HepG2 (cell line): ENCODE measurements around the gene TIMP3. TPM values are rescaled to one million over a fixed set of nuclear protein-coding genes. Genes with fewer than 3 reads are reported as not detected.
A peak's percentile ranks its signal among the peaks of the same experiment; 100 is the strongest.

Experiments used
- ATAC-seq: fragments of 200-7000 bp; cut with Tn5 transposase; 3 replicates; pipeline ENCODE4 v1.9.1; 2020; ENCODE audit warnings: mild to moderate bottlenecking, moderate library complexity
- BruUV-seq: library from RNA; stranded (reverse); fragments of 400-500 nt; replicated peaks from 2 replicates; lab custom pipeline; 2021; lab: Mats Ljungman, UMichigan
- CTCF ChIA-PET: fragments of 300-600 bp; formaldehyde crosslinking; extraction: SDS; loops from one replicate; lab custom pipeline; 2021; ENCODE audit warnings: low total read pairs, inconsistent platforms, low intra/inter-chr PET ratio; lab: Yijun Ruan, JAX
- POLR2A ChIA-PET: fragments of 350-600 bp; sonication (Branson Sonifier 250); formaldehyde crosslinking; loops from one replicate; lab custom pipeline; 2020; ENCODE audit warnings: antibody characterized with exemption, inconsistent platforms; lab: Yijun Ruan, JAX
- DNase-seq: peaks from one replicate; pipeline ENCODE4 v3.0.0-alpha.2; 2015; ENCODE audit warnings: low spot score
- FAIRE-seq: peaks from 3 replicates; lab custom pipeline; 2011; peaks lifted over from hg19 to GRCh38; lab: Jason Lieb, UNC
- H2AFZ ChIP-seq: one replicate; pipeline ENCODE4 v1.6.1; 2011; ENCODE audit warnings: low read length, inconsistent platforms
- H3K27ac ChIP-seq: fragments of 300-600 bp; 3 replicates; pipeline ENCODE4 v1.8.0; 2011; ENCODE audit warnings: mixed run types, mild to moderate bottlenecking, mixed read lengths, low read length, inconsistent platforms; ENCODE audit not compliant: insufficient read depth; ENCODE audit errors: extremely low read length
- H3K27me3 ChIP-seq, 2 experiments: fragments of 200-600 bp in 1 of 2; 2 replicates in 1 of 2; 3 replicates in 1 of 2; pipeline versions ENCODE4 v1.6.0 to v1.8.0; 2011; ENCODE audit warnings: low read length in 2 of 2, mild to moderate bottlenecking in 2 of 2, moderate library complexity in 2 of 2, inconsistent platforms in 1 of 2; ENCODE audit not compliant: insufficient read depth in 2 of 2, control insufficient read depth in 1 of 2
- H3K36me3 ChIP-seq, 2 experiments: fragments of 200-600 bp in 1 of 2; replicated peaks in 1 of 2; 2 replicates in 1 of 2; 3 replicates in 1 of 2; pipeline versions ENCODE4 v1.5.1 to v1.8.0; 2011; ENCODE audit warnings: low read length in 2 of 2, inconsistent platforms in 1 of 2; ENCODE audit not compliant: insufficient read depth in 2 of 2, control insufficient read depth in 1 of 2
- H3K4me1 ChIP-seq: 2 replicates; pipeline ENCODE4 v1.5.1; 2012; ENCODE audit warnings: low read length, inconsistent platforms; ENCODE audit not compliant: insufficient read depth
- H3K4me2 ChIP-seq: 2 replicates; pipeline ENCODE4 v1.6.0; 2011; ENCODE audit warnings: low read depth, low read length, inconsistent platforms
- H3K4me3 ChIP-seq, 3 experiments: fragments of 200-600 bp in 1 of 3; sonication (generic), shearing (Covaris generic) in 1 of 3; replicated peaks in 1 of 3; 2 replicates each; pipeline ENCODE4 v1.5.1; 2011 to 2016; ENCODE audit warnings: low read length in 3 of 3, inconsistent platforms in 2 of 3, low read depth in 2 of 3, mild to moderate bottlenecking in 2 of 3, control low read depth in 1 of 3, mixed read lengths in 1 of 3; ENCODE audit not compliant: insufficient read depth in 1 of 3
- H3K79me2 ChIP-seq: one replicate; pipeline ENCODE4 v1.6.1; 2011; ENCODE audit warnings: low read length, inconsistent platforms; ENCODE audit not compliant: insufficient read depth
- H3K9ac ChIP-seq: 2 replicates; pipeline ENCODE4 v1.6.0; 2011; ENCODE audit warnings: mild to moderate bottlenecking, low read depth, low read length, inconsistent platforms; ENCODE audit not compliant: insufficient read depth
- H3K9me3 ChIP-seq: 2 replicates; pipeline ENCODE4 v1.5.1; 2012; ENCODE audit warnings: mild to moderate bottlenecking, low read length
- H4K20me1 ChIP-seq: 2 replicates; pipeline ENCODE4 v1.6.0; 2011; ENCODE audit warnings: inconsistent platforms, mild to moderate bottlenecking, low read length, moderate library complexity; ENCODE audit not compliant: insufficient read depth
- ATF4 ChIP-seq, 2 experiments: fragments of 450-650 bp in 1 of 2; sonication (generic) in 1 of 2; formaldehyde crosslinking; IDR thresholded peaks; 2 replicates each; pipeline versions ENCODE4 v1.5.0 to v1.8.0; 2020 to 2022; ENCODE audit warnings: mild to moderate bottlenecking in 1 of 2, missing genetic modification reagents in 1 of 2
- IRF2 ChIP-seq: IDR thresholded peaks from 2 replicates; pipeline ENCODE4 v1.6.1; 2018; ENCODE audit warnings: missing genetic modification reagents, missing compliant biosample characterization
- NFRKB ChIP-seq: fragments of 450-650 bp; IDR thresholded peaks from 2 replicates; pipeline ENCODE4 v1.6.1; 2017
- PCBP1 ChIP-seq: fragments of 200-400 bp; formaldehyde crosslinking; IDR thresholded peaks from 2 replicates; pipeline ENCODE4 v1.6.1; 2017; ENCODE audit warnings: mild to moderate bottlenecking, low read depth, low read length, borderline replicate concordance
- RFX3 ChIP-seq: IDR thresholded peaks from 2 replicates; pipeline ENCODE4 v1.6.1; 2016; ENCODE audit warnings: missing biosample characterization, missing genetic modification reagents
- TMF1 ChIP-seq: sonication (generic); formaldehyde crosslinking; IDR thresholded peaks from 2 replicates; pipeline ENCODE4 v1.8.1; 2022; ENCODE audit warnings: low read depth, missing genetic modification reagents
- ZFYVE20 ChIP-seq: sonication (generic); formaldehyde crosslinking; IDR thresholded peaks from 2 replicates; pipeline ENCODE4 v1.8.0; 2023; ENCODE audit warnings: low read depth, mild to moderate bottlenecking, moderate library complexity, missing genetic modification reagents, borderline replicate concordance
- ZNF124 ChIP-seq: sonication (generic); formaldehyde crosslinking; IDR thresholded peaks from 2 replicates; pipeline ENCODE4 v1.4.0; 2020; ENCODE audit warnings: missing genetic modification reagents
- ZNF574 ChIP-seq: sonication (generic); formaldehyde crosslinking; IDR thresholded peaks from 2 replicates; pipeline ENCODE4 v1.4.0; 2020; ENCODE audit warnings: missing genetic modification reagents
- ZNF773 ChIP-seq: sonication (generic); formaldehyde crosslinking; IDR thresholded peaks from 2 replicates; pipeline ENCODE4 v1.4.0; 2020; ENCODE audit warnings: missing genetic modification reagents, borderline replicate concordance
- WGBS: methylation state at CpG from one replicate; pipeline ENCODE4 v1.1.6; 2017; ENCODE audit warnings: low lambda C conversion rate; 5-methylcytosine and 5-hydroxymethylcytosine counted together
- in situ Hi-C: cut with HindIII; loops from 2 replicates; pipeline ENCODE4 v1.10.0; 2017; ENCODE audit warnings: low pct_unique_long_range_greater_than_20kb; ENCODE audit not compliant: extremely low pct_ligation_motif_present
- intact Hi-C: fragments of 100-400 bp; cut with micrococcal nuclease; formaldehyde crosslinking; loops from one replicate; pipeline ENCODE4 v1.10.0; 2022; ENCODE audit not compliant: unreplicated experiment
- polyA plus RNA-seq, 8 experiments: library from polyadenylated mRNA; depleted of rRNA in 3 of 8; stranded (reverse) in 7 of 8; unstranded in 1 of 8; fragments of >200 nt; fragmentation: Illumina TruSeq in 4 of 8; extraction: Trizol in 4 of 8; gene quantifications; 2 replicates each; pipeline versions ENCODE4 v1.2.1 to v1.2.3, GENCODE V29; 2011 to 2016; ENCODE audit warnings: low read depth in 4 of 8, missing spikeins in 1 of 8, mixed read lengths in 1 of 8; ENCODE audit not compliant: insufficient read depth in 1 of 8
- total RNA-seq, 5 experiments: library from RNA; depleted of rRNA; stranded (reverse); fragments of >200 nt; fragmentation: Illumina TruSeq; extraction: Trizol; gene quantifications; 2 replicates each; pipeline ENCODE4 v1.2.3, GENCODE V29; 2016; ENCODE audit warnings: low read depth in 1 of 5
- TF ChIP-seq, protein P1 (sequence below): sonication (generic); formaldehyde crosslinking; IDR thresholded peaks from 2 replicates; pipeline ENCODE4 v1.5.0; 2020; ENCODE audit warnings: mild to moderate bottlenecking, missing genetic modification reagents, borderline replicate concordance
- TF ChIP-seq, protein P2 (sequence below): sonication (generic); formaldehyde crosslinking; IDR thresholded peaks from 2 replicates; pipeline ENCODE4 v1.9.0; 2022; ENCODE audit warnings: missing genetic modification reagents, mild to moderate bottlenecking, borderline replicate concordance

The TIMP3 gene
- total and polyA plus RNA-seq, 2 of the 13 experiments (the other 11 are each of a cell fraction or from before 2014, with no cell fraction given), result 57.3 to 86.6 TPM

DNA sequence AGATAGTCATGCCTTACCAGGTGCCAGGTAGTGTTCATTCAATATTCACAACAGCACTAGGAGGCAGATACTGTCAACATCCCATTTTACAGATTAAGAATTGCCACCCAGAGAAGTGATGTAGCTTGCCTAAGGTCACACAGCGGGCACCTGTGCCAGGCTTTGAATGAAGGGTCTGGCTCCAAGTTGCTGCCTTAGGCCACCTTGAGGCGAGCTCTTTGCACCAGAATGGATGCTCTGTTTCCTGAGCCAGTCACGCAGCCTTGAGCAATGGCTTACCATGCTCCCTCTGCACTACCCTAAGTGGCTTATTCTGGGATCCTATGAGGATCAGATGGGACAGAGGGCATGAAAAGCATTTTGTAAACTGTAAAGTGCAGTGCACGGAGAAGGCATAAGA lies 25.1 kb upstream of the TIMP3 start (continued):
- TF ChIP-seq ZNF574 (CRISPR knock-in tag), result no peak
- no peak for TF ChIP-seq ZNF124 (CRISPR knock-in tag)
- no peak for TF ChIP-seq NFRKB
- TF ChIP-seq TMF1 (CRISPR knock-in tag), result no peak
- no peak for TF ChIP-seq PCBP1
- TF ChIP-seq, protein P1, sequence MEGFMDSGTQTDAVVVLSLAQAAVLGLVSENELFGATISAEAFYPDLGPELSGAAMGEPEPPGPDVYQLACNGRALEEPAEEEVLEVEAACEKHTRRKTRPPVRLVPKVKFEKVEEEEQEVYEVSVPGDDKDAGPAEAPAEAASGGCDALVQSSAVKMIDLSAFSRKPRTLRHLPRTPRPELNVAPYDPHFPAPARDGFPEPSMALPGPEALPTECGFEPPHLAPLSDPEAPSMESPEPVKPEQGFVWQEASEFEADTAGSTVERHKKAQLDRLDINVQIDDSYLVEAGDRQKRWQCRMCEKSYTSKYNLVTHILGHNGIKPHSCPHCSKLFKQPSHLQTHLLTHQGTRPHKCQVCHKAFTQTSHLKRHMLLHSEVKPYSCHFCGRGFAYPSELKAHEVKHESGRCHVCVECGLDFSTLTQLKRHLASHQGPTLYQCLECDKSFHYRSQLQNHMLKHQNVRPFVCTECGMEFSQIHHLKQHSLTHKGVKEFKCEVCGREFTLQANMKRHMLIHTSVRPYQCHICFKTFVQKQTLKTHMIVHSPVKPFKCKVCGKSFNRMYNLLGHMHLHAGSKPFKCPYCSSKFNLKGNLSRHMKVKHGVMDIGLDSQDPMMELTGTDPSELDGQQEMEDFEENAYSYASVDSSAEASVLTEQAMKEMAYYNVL, result no peak
- TF ChIP-seq, all 625 proteins: peak for 5

DNA sequence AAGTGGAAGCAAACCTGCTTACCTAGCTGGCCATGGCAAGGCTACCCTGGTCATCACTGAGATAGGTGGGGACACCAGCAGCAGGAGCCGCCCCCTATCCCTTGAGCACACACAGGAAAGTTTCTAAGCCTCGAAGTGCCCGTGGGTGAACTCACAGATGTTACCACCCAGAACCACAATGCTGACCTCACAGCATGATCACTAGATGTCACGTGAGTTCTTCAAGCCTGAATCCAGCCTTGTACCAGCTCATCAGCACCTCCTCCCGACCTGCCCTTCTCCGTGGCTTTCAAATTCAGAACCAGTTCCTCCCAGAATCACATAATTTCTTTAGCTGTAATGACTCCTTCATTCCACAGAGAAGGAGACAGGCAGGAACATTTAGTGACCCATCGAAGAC lies 24.7 kb upstream of the TIMP3 start:
- ATAC-seq, result no peak
- CTCF ChIA-PET, result interaction anchor here (1.6 to 2.5 kb wide), 2 partner anchors 20 to 46 kb away, joined by 6 to 14 read pairs; no protein-coding TSS in a partner anchor
- no peak overlapping the region for H3K9ac ChIP-seq
- 98% methylated on average over 3 of the region's 7 CpGs for WGBS
- no peaks in the 10 kb centered on the region for H3K9me3 ChIP-seq
- H3K79me2 ChIP-seq, result peaks cover 6% of the 10 kb centered on the region
- POLR2A ChIA-PET, result interaction anchor here (2.0 kb wide), 1 partner anchor 25 kb away, joined by 6 read pairs; the partner anchor contains the start of gene TIMP3
- H3K4me1 ChIP-seq, result peaks cover 63% of the 10 kb centered on the region
- H2AFZ ChIP-seq, result no peak overlapping the region
- DNase-seq, result no peak
- no peak overlapping the region for H3K4me2 ChIP-seq
- no peak for FAIRE-seq
- intact Hi-C loops, result loop anchor here (1.0 kb wide), 1 partner anchor 46 kb away; no protein-coding TSS in a partner anchor
- no peaks in the 10 kb centered on the region for H4K20me1 ChIP-seq
- in situ Hi-C loops, result no loop called here
- H3K4me3 ChIP-seq, result no peak overlapping the region
- H3K27me3 ChIP-seq, result no peaks in the 10 kb centered on the region
- no peak overlapping the region for H3K27ac ChIP-seq
- BruUV-seq, result no TSS peak
- no peaks in the 10 kb centered on the region for H3K36me3 ChIP-seq
- TF ChIP-seq ZNF773 (CRISPR knock-in tag), result no peak
- no peak for TF ChIP-seq ATF4 (CRISPR knock-in tag; IDR thresholded peaks at IDR 0.05)
- no peak for TF ChIP-seq ZFYVE20
- no peak for TF ChIP-seq IRF2 (CRISPR knock-in tag)
- TF ChIP-seq, protein P2, sequence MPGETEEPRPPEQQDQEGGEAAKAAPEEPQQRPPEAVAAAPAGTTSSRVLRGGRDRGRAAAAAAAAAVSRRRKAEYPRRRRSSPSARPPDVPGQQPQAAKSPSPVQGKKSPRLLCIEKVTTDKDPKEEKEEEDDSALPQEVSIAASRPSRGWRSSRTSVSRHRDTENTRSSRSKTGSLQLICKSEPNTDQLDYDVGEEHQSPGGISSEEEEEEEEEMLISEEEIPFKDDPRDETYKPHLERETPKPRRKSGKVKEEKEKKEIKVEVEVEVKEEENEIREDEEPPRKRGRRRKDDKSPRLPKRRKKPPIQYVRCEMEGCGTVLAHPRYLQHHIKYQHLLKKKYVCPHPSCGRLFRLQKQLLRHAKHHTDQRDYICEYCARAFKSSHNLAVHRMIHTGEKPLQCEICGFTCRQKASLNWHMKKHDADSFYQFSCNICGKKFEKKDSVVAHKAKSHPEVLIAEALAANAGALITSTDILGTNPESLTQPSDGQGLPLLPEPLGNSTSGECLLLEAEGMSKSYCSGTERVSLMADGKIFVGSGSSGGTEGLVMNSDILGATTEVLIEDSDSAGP, result 0 out of 2 replicates have a peak, but pooled peaks have one; percentile 16
- no peak for TF ChIP-seq RFX3
